Measurements from ENCODE around the gene WWOX. TPM values are rescaled to one million over a fixed set of nuclear protein-coding genes. Genes with fewer than 3 reads are reported as not detected.

Gene WWOX
- total RNA-seq, 2 experiments from 2014 or later = 20.2 to 21.4 TPM

GRCh38 chr16:78439646-78440045 is 340.2 kb downstream of the WWOX start:
- Mint-ChIP-seq H3K9me3 (no peaks in the 10 kb centered on the region), H3K27me3 (ENCODE audit: low read depth) (no peaks in the 10 kb centered on the region), H3K4me3 (no peak overlapping the region), H3K27ac (no peak overlapping the region), H3K4me1 (ENCODE audit: low read depth) (no peaks in the 10 kb centered on the region), H3K36me3 (ENCODE audit: low read depth) (peaks cover 3% of the 10 kb centered on the region)
- no peak for DNase-seq
- intact Hi-C loops (cut with micrococcal nuclease) = loop anchor here (10.0 kb wide), 1 partner anchor 315 kb away; no protein-coding TSS in a partner anchor
- CTCF ChIA-PET = no interaction called here

- no peak overlapping the region for H3K4me3 Mint-ChIP-seq
- H3K36me3 Mint-ChIP-seq (ENCODE audit: low read depth) = peaks cover 3% of the 10 kb centered on the region
- intact Hi-C loops (cut with micrococcal nuclease) = no loop called here
- H3K9me3 Mint-ChIP-seq = no peaks in the 10 kb centered on the region
- no peaks in the 10 kb centered on the region for H3K27me3 Mint-ChIP-seq (ENCODE audit: low read depth)
- no peaks in the 10 kb centered on the region for H3K4me1 Mint-ChIP-seq (ENCODE audit: low read depth)
- DNase-seq = no peak
- no peak overlapping the region for H3K27ac Mint-ChIP-seq
- CTCF ChIA-PET = no interaction called here
These were observed 341.8 kb downstream of the WWOX start for GRCh38 chr16:78441298-78441697.

- intact Hi-C loops (cut with micrococcal nuclease) = no loop called here
- Mint-ChIP-seq H3K27ac (no peak overlapping the region), H3K4me1 (ENCODE audit: low read depth) (no peaks in the 10 kb centered on the region), H3K9me3 (no peaks in the 10 kb centered on the region), H3K36me3 (ENCODE audit: low read depth) (peaks cover 3% of the 10 kb centered on the region), H3K4me3 (no peak overlapping the region), H3K27me3 (ENCODE audit: low read depth) (no peaks in the 10 kb centered on the region)
- no peak for DNase-seq
- CTCF ChIA-PET = no interaction called here
These were observed 344.3 kb downstream of the WWOX start for GRCh38 chr16:78443542-78444364.

GRCh38 chr16:78445818-78446217 is 346.4 kb downstream of the WWOX start:
- CTCF ChIA-PET = no interaction called here
- H3K4me3 Mint-ChIP-seq = no peak overlapping the region
- DNase-seq = no peak
- no peak overlapping the region for H3K27ac Mint-ChIP-seq
- H3K4me1 Mint-ChIP-seq (ENCODE audit: low read depth) = no peaks in the 10 kb centered on the region
- no peaks in the 10 kb centered on the region for H3K27me3 Mint-ChIP-seq (ENCODE audit: low read depth)
- no peaks in the 10 kb centered on the region for H3K9me3 Mint-ChIP-seq
- peaks cover 1% of the 10 kb centered on the region for H3K36me3 Mint-ChIP-seq (ENCODE audit: low read depth)
- intact Hi-C loops (cut with micrococcal nuclease) = no loop called here

GRCh38 chr16:78446486-78446885 is 347.0 kb downstream of the WWOX start:
- Mint-ChIP-seq H3K27ac (no peak overlapping the region), H3K27me3 (ENCODE audit: low read depth) (no peaks in the 10 kb centered on the region), H3K4me1 (ENCODE audit: low read depth) (no peaks in the 10 kb centered on the region), H3K9me3 (no peaks in the 10 kb centered on the region), H3K4me3 (no peak overlapping the region), H3K36me3 (ENCODE audit: low read depth) (peaks cover 1% of the 10 kb centered on the region)
- intact Hi-C loops (cut with micrococcal nuclease) = no loop called here
- no peak for DNase-seq
- CTCF ChIA-PET = no interaction called here

- H3K27ac Mint-ChIP-seq = no peak overlapping the region
- no peak overlapping the region for H3K4me3 Mint-ChIP-seq
- CTCF ChIA-PET = interaction anchor here (0.6 to 1.2 kb wide), 3 partner anchors 9 to 353 kb away, joined by 3 to 4 read pairs (median 3); no protein-coding TSS in a partner anchor
- intact Hi-C loops (cut with micrococcal nuclease) = no loop called here
- H3K9me3 Mint-ChIP-seq = no peaks in the 10 kb centered on the region
- H3K27me3 Mint-ChIP-seq (ENCODE audit: low read depth) = no peaks in the 10 kb centered on the region
- H3K36me3 Mint-ChIP-seq (ENCODE audit: low read depth) = peaks cover 1% of the 10 kb centered on the region
- DNase-seq = no peak
- H3K4me1 Mint-ChIP-seq (ENCODE audit: low read depth) = no peaks in the 10 kb centered on the region
These were observed 347.6 kb downstream of the WWOX start for GRCh38 chr16:78446992-78447563.

- no peaks in the 10 kb centered on the region for H3K9me3 Mint-ChIP-seq
- intact Hi-C loops (cut with micrococcal nuclease) = no loop called here
- CTCF ChIA-PET = interaction anchor here (0.6 kb wide), 1 partner anchor 1015 kb away, joined by 3 read pairs; no protein-coding TSS in a partner anchor
- DNase-seq = no peak
- H3K27ac Mint-ChIP-seq = no peak overlapping the region
- no peaks in the 10 kb centered on the region for H3K36me3 Mint-ChIP-seq (ENCODE audit: low read depth)
- no peaks in the 10 kb centered on the region for H3K27me3 Mint-ChIP-seq (ENCODE audit: low read depth)
- no peak overlapping the region for H3K4me3 Mint-ChIP-seq
- no peaks in the 10 kb centered on the region for H3K4me1 Mint-ChIP-seq (ENCODE audit: low read depth)
These were observed 349.3 kb downstream of the WWOX start for GRCh38 chr16:78448658-78449271.

GRCh38 chr16:78450255-78450654 is 350.8 kb downstream of the WWOX start:
- H3K36me3 Mint-ChIP-seq (ENCODE audit: low read depth) = no peaks in the 10 kb centered on the region
- CTCF ChIA-PET = interaction anchor here (2.4 kb wide), 1 partner anchor 13 kb away, joined by 6 read pairs; no protein-coding TSS in a partner anchor
- H3K4me3 Mint-ChIP-seq = no peak overlapping the region
- intact Hi-C loops (cut with micrococcal nuclease) = no loop called here
- H3K27ac Mint-ChIP-seq = no peak overlapping the region
- no peak for DNase-seq
- H3K27me3 Mint-ChIP-seq (ENCODE audit: low read depth) = no peaks in the 10 kb centered on the region
- no peaks in the 10 kb centered on the region for H3K9me3 Mint-ChIP-seq
- H3K4me1 Mint-ChIP-seq (ENCODE audit: low read depth) = no peaks in the 10 kb centered on the region

GRCh38 chr16:78452025-78452555 is 352.6 kb downstream of the WWOX start:
- CTCF ChIA-PET = interaction anchor here (0.6 kb wide), 1 partner anchor 10 kb away, joined by 3 read pairs; no protein-coding TSS in a partner anchor

GRCh38 chr16:78455861-78456260 is 356.4 kb downstream of the WWOX start:
- no peak for DNase-seq
- CTCF ChIA-PET = interaction anchor here (0.6 kb wide), 1 partner anchor 333 kb away, joined by 3 read pairs; no protein-coding TSS in a partner anchor
- Mint-ChIP-seq H3K9me3 (no peaks in the 10 kb centered on the region), H3K4me1 (ENCODE audit: low read depth) (no peaks in the 10 kb centered on the region), H3K4me3 (no peak overlapping the region), H3K27me3 (ENCODE audit: low read depth) (no peaks in the 10 kb centered on the region), H3K27ac (no peak overlapping the region), H3K36me3 (ENCODE audit: low read depth) (no peaks in the 10 kb centered on the region)
- intact Hi-C loops (cut with micrococcal nuclease) = no loop called here

More at GRCh38 chr16:78452025-78452555, 352.6 kb downstream of the WWOX start:
- Mint-ChIP-seq H3K27me3 (ENCODE audit: low read depth) (no peaks in the 10 kb centered on the region), H3K36me3 (ENCODE audit: low read depth) (no peaks in the 10 kb centered on the region), H3K27ac (no peak overlapping the region), H3K4me3 (no peak overlapping the region), H3K9me3 (no peaks in the 10 kb centered on the region), H3K4me1 (ENCODE audit: low read depth) (no peaks in the 10 kb centered on the region)
- DNase-seq = no peak
- intact Hi-C loops (cut with micrococcal nuclease) = no loop called here

GRCh38 chr16:78458588-78458987 is 359.1 kb downstream of the WWOX start:
- CTCF ChIA-PET = no interaction called here
- H3K4me1 Mint-ChIP-seq (ENCODE audit: low read depth) = no peaks in the 10 kb centered on the region

GRCh38 chr16:78460428-78460827 is 361.0 kb downstream of the WWOX start:
- no peak overlapping the region for H3K4me3 Mint-ChIP-seq
- H3K9me3 Mint-ChIP-seq = peaks cover 12% of the 10 kb centered on the region
- CTCF ChIA-PET = no interaction called here
- intact Hi-C loops (cut with micrococcal nuclease) = no loop called here
- no peak for DNase-seq
- H3K36me3 Mint-ChIP-seq (ENCODE audit: low read depth) = peaks cover 7% of the 10 kb centered on the region
- no peak overlapping the region for H3K27ac Mint-ChIP-seq
- H3K4me1 Mint-ChIP-seq (ENCODE audit: low read depth) = no peaks in the 10 kb centered on the region
- H3K27me3 Mint-ChIP-seq (ENCODE audit: low read depth) = no peaks in the 10 kb centered on the region

More at GRCh38 chr16:78458588-78458987, 359.1 kb downstream of the WWOX start:
- H3K27me3 Mint-ChIP-seq (ENCODE audit: low read depth) = no peaks in the 10 kb centered on the region
- intact Hi-C loops (cut with micrococcal nuclease) = no loop called here
- no peak overlapping the region for H3K4me3 Mint-ChIP-seq
- H3K9me3 Mint-ChIP-seq = no peaks in the 10 kb centered on the region
- H3K27ac Mint-ChIP-seq = no peak overlapping the region
- peaks cover 3% of the 10 kb centered on the region for H3K36me3 Mint-ChIP-seq (ENCODE audit: low read depth)
- no peak for DNase-seq
